Sigmoid colon (tissue), 7 donors: Measurements from ENCODE around the gene ARMH3. TPM values are rescaled to one million over a fixed set of nuclear protein-coding genes. Genes with fewer than 3 reads are reported as not detected.

ENCODE experiments used
- DNase-seq: peaks from one replicate; pipeline ENCODE4 v3.0.0-alpha.2; 2019
- H3K27ac ChIP-seq, 4 donors: fragments of 200-600 bp; sonication (generic); one replicate each; pipeline ENCODE4 v1.5.1; 2016 to 2019; ENCODE audit warnings: mild to moderate bottlenecking in 1 of 4
- H3K27me3 ChIP-seq, 3 donors: fragments of 200-600 bp; sonication (generic); one replicate each; pipeline ENCODE4 v1.5.1; 2019; ENCODE audit warnings: mild to moderate bottlenecking in 1 of 3
- H3K36me3 ChIP-seq, 4 donors: fragments of 200-600 bp; sonication (generic); one replicate each; pipeline ENCODE4 v1.5.1; 2016 to 2019
- H3K4me1 ChIP-seq, 4 donors: fragments of 200-600 bp; sonication (generic); one replicate each; pipeline ENCODE4 v1.5.1; 2017 to 2019
- H3K4me3 ChIP-seq, 4 donors: fragments of 200-600 bp; sonication (generic); one replicate each; pipeline ENCODE4 v1.5.1; 2017 to 2019; ENCODE audit warnings: mild to moderate bottlenecking in 2 of 4, moderate library complexity in 1 of 4
- H3K9me3 ChIP-seq, 4 donors: fragments of 200-600 bp in 3 of 4; sonication (generic) in 3 of 4; one replicate each; pipeline versions ENCODE4 v1.5.1 to v1.6.1; 2013 to 2019
- EP300 ChIP-seq, 4 donors: sonication (generic); formaldehyde crosslinking; IDR thresholded peaks; one replicate each; pipeline ENCODE4 v1.6.1; 2017; ENCODE audit warnings: antibody characterized with exemption in 4 of 4
- POLR2A ChIP-seq, 2 donors: fragments of 450-650 bp; IDR thresholded peaks; one replicate each; pipeline ENCODE4 v1.6.1; 2016; ENCODE audit warnings: antibody characterized with exemption in 2 of 2, mild to moderate bottlenecking in 2 of 2, moderate library complexity in 2 of 2
- POLR2AphosphoS5 ChIP-seq, 4 donors: sonication (generic); formaldehyde crosslinking; IDR thresholded peaks; one replicate each; pipeline ENCODE4 v1.6.1; 2017; ENCODE audit warnings: antibody characterized with exemption in 4 of 4
- WGBS, 2 donors: extraction: QIAGEN DNeasy Blood & Tissue Kit; methylation state at CpG; one replicate each; pipeline ENCODE4 v1.1.7; 2013; 5-methylcytosine and 5-hydroxymethylcytosine counted together
- intact Hi-C: fragments of 100-400 bp; cut with DNase I; formaldehyde crosslinking; loops from one replicate; pipeline ENCODE4 v1.15.1; 2023
- polyA plus RNA-seq, 3 donors: library from polyadenylated mRNA; stranded (reverse); fragments of 200-250 nt; gene quantifications; one replicate each; pipeline ENCODE4 v1.2.3, GENCODE V29; 2013
- total RNA-seq, 4 donors: library from RNA; depleted of rRNA; stranded (reverse); fragments of >200 nt; gene quantifications; one replicate each; pipeline ENCODE4 v1.1.0, GENCODE V29; 2016
- TF ChIP-seq, protein P1 (sequence below), 4 experiments: fragments of 450-650 bp in 3 of 4; fragments of 200-600 bp in 1 of 4; IDR thresholded peaks; one replicate each; pipeline ENCODE4 v1.5.1; 2016 to 2019; ENCODE audit warnings: antibody characterized with exemption in 4 of 4, mild to moderate bottlenecking in 3 of 4, moderate library complexity in 2 of 4
- donor health status: healthy with polysubstance abuse.
- donor health status: Bipolar disorder and iron deficiency.
- donor health status: healthy.

Gene ARMH3
- total and polyA plus RNA-seq, 7 donors: 17.4 to 23.2 (median 19.1) TPM

- no peak for TF ChIP-seq POLR2A (IDR thresholded peaks at IDR 0.05)
- TF ChIP-seq, protein P1, sequence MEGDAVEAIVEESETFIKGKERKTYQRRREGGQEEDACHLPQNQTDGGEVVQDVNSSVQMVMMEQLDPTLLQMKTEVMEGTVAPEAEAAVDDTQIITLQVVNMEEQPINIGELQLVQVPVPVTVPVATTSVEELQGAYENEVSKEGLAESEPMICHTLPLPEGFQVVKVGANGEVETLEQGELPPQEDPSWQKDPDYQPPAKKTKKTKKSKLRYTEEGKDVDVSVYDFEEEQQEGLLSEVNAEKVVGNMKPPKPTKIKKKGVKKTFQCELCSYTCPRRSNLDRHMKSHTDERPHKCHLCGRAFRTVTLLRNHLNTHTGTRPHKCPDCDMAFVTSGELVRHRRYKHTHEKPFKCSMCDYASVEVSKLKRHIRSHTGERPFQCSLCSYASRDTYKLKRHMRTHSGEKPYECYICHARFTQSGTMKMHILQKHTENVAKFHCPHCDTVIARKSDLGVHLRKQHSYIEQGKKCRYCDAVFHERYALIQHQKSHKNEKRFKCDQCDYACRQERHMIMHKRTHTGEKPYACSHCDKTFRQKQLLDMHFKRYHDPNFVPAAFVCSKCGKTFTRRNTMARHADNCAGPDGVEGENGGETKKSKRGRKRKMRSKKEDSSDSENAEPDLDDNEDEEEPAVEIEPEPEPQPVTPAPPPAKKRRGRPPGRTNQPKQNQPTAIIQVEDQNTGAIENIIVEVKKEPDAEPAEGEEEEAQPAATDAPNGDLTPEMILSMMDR (IDR thresholded peaks at IDR 0.05): no peak
- TF ChIP-seq EP300 (IDR thresholded peaks at IDR 0.05): no peak
- TF ChIP-seq POLR2AphosphoS5 (IDR thresholded peaks at IDR 0.05): no peak
- Histone ChIP-seq H3K4me1 (peaks cover 0 to 4% (median 2%) of the 10 kb centered on the region in 4 donors), H3K27me3 (no peaks in the 10 kb centered on the region), H3K9me3 (no peaks in the 10 kb centered on the region), H3K4me3 (no peak overlapping the region), H3K36me3 (peaks cover 4 to 35% (median 17%) of the 10 kb centered on the region in 4 donors), H3K27ac (no peak overlapping the region)
- 57 to 91% methylated on average over 1 of the region's 1 CpG for WGBS, 2 donors
- DNase-seq: no peak
- intact Hi-C loops: no loop called here
Observed at GRCh38 chr10:101968940-101969321, 87.0 kb downstream of the ARMH3 start.

GRCh38 chr10:101968286-101968939, 87.6 kb downstream of the ARMH3 start:
- Histone ChIP-seq H3K4me3 (no peak overlapping the region), H3K27ac (no peak overlapping the region), H3K9me3 (no peaks in the 10 kb centered on the region), H3K36me3 (peaks cover 4 to 35% (median 17%) of the 10 kb centered on the region in 4 donors), H3K4me1 (no peaks in the 10 kb centered on the region), H3K27me3 (no peaks in the 10 kb centered on the region)
- TF ChIP-seq EP300 (IDR thresholded peaks at IDR 0.05) (no peak), POLR2AphosphoS5 (IDR thresholded peaks at IDR 0.05) (no peak), POLR2A (IDR thresholded peaks at IDR 0.05) (no peak)
- TF ChIP-seq, protein P1 (IDR thresholded peaks at IDR 0.05): no peak
- intact Hi-C loops: no loop called here
- DNase-seq: no peak
- 75 to 94% methylated on average over 2 of the region's 2 CpGs for WGBS, 2 donors

GRCh38 chr10:101967713-101968112, 88.3 kb downstream of the ARMH3 start:
- H3K27me3 ChIP-seq: no peaks in the 10 kb centered on the region
- no peak for DNase-seq
- 94 to 95% methylated on average over 3 of the region's 3 CpGs for WGBS, 2 donors
- no peaks in the 10 kb centered on the region for H3K9me3 ChIP-seq
- peaks cover under 1 to 32% (median 16%) of the 10 kb centered on the region in 4 donors for H3K36me3 ChIP-seq
- H3K27ac ChIP-seq: no peak overlapping the region
- TF ChIP-seq, protein P1 (IDR thresholded peaks at IDR 0.05): no peak
- TF ChIP-seq POLR2A (IDR thresholded peaks at IDR 0.05): no peak
- TF ChIP-seq POLR2AphosphoS5 (IDR thresholded peaks at IDR 0.05): no peak
- no peak for TF ChIP-seq EP300 (IDR thresholded peaks at IDR 0.05)
- intact Hi-C loops: no loop called here
- no peak overlapping the region for H3K4me3 ChIP-seq
- no peaks in the 10 kb centered on the region for H3K4me1 ChIP-seq

GRCh38 chr10:101967119-101967518, 88.9 kb downstream of the ARMH3 start:
- no peak overlapping the region for H3K4me3 ChIP-seq
- no peaks in the 10 kb centered on the region for H3K4me1 ChIP-seq
- no peak for DNase-seq
- 93 to 97% methylated on average over 2 of the region's 2 CpGs for WGBS, 2 donors
- H3K27me3 ChIP-seq: no peaks in the 10 kb centered on the region
- no peaks in the 10 kb centered on the region for H3K9me3 ChIP-seq
- TF ChIP-seq, protein P1 (IDR thresholded peaks at IDR 0.05): no peak
- TF ChIP-seq POLR2AphosphoS5 (IDR thresholded peaks at IDR 0.05): no peak
- TF ChIP-seq POLR2A (IDR thresholded peaks at IDR 0.05): no peak
- no peak for TF ChIP-seq EP300 (IDR thresholded peaks at IDR 0.05)
- intact Hi-C loops: no loop called here
- no peak overlapping the region for H3K27ac ChIP-seq
- H3K36me3 ChIP-seq: peaks cover 0 to 26% (median 13%) of the 10 kb centered on the region in 4 donors
